Measurements from ENCODE around the gene MAP2K2. TPM values are rescaled to one million over a fixed set of nuclear protein-coding genes. Genes with fewer than 3 reads are reported as not detected.
"Not testable (repeated sequence)": the region's sequence is repeated elsewhere in the genome, so short reads cannot be mapped to it uniquely, and the experiment has no call there.

Gene MAP2K2
- total and polyA plus RNA-seq, 4 donors, result 63.6 to 181 (median 133) TPM

- Histone ChIP-seq H3K9ac (ENCODE audit: insufficient read depth in 1 of 2, low read length in 2 of 2) (no peak overlapping the region), H3K9me3 (ENCODE audit: control insufficient read depth in 4 of 4, insufficient read depth in 3 of 4, low read length in 3 of 4) (peaks cover 0 to 2% (median 0%) of the 10 kb centered on the region in 4 donors), H3K27me3 (ENCODE audit: control insufficient read depth in 3 of 3, insufficient read depth in 3 of 3, low read length in 2 of 3) (peaks cover 0 to 5% (median 0%) of the 10 kb centered on the region in 3 donors), H3K27ac (ENCODE audit: low read depth in 1 of 2, low read length in 1 of 2) (no peak overlapping the region), H3K4me1 (ENCODE audit: control insufficient read depth in 5 of 5, insufficient read depth in 5 of 5, low read length in 5 of 5) (no peaks in the 10 kb centered on the region), H3K4me3 (no peak overlapping the region), H3K36me3 (ENCODE audit: control insufficient read depth in 4 of 4, insufficient read depth in 4 of 4, low read length in 4 of 4) (no peaks in the 10 kb centered on the region)
- ATAC-seq (ENCODE audit: insufficient read depth, low FRiP score), result peak; percentile 78
- 31 to 35% methylated on average over 14 of the region's 14 CpGs for WGBS, 2 donors
- DNase-seq, result peak; percentile 29 to 66 (median 45)
- TF ChIP-seq CTCF (IDR thresholded peaks at IDR 0.05; ENCODE audit: control extremely low read depth, extremely low read depth), result peak; percentile 61
These were observed 15.8 kb upstream of the MAP2K2 start for GRCh38 chr19:4139614-4140236.

GRCh38 chr19:4138445-4138844 is 14.5 kb upstream of the MAP2K2 start:
- DNase-seq (no peak), ATAC-seq (ENCODE audit: insufficient read depth, low FRiP score) (no peak)
- WGBS, 2 donors, result 84 to 95% methylated on average over 5 of the region's 5 CpGs
- Histone ChIP-seq H3K27me3 (ENCODE audit: control insufficient read depth in 3 of 3, insufficient read depth in 3 of 3, low read length in 2 of 3) (no peaks in the 10 kb centered on the region), H3K27ac (ENCODE audit: low read depth in 1 of 2, low read length in 1 of 2) (no peak overlapping the region), H3K9me3 (ENCODE audit: control insufficient read depth in 4 of 4, insufficient read depth in 3 of 4, low read length in 3 of 4) (peaks cover 0 to 2% (median 0%) of the 10 kb centered on the region in 4 donors), H3K9ac (ENCODE audit: insufficient read depth in 1 of 2, low read length in 2 of 2) (no peak overlapping the region), H3K4me3 (no peak overlapping the region), H3K36me3 (ENCODE audit: control insufficient read depth in 4 of 4, insufficient read depth in 4 of 4, low read length in 4 of 4) (no peaks in the 10 kb centered on the region), H3K4me1 (ENCODE audit: control insufficient read depth in 5 of 5, insufficient read depth in 5 of 5, low read length in 5 of 5) (no peaks in the 10 kb centered on the region)
- no peak for TF ChIP-seq CTCF (IDR thresholded peaks at IDR 0.05; ENCODE audit: control extremely low read depth, extremely low read depth)

- WGBS, 2 donors, result 83 to 87% methylated on average over 8 of the region's 8 CpGs
- H3K36me3 ChIP-seq (ENCODE audit: control insufficient read depth in 4 of 4, insufficient read depth in 4 of 4, low read length in 4 of 4), result no peaks in the 10 kb centered on the region
- H3K27ac ChIP-seq (ENCODE audit: low read depth in 1 of 2, low read length in 1 of 2), result no peak overlapping the region
- H3K9me3 ChIP-seq (ENCODE audit: control insufficient read depth in 4 of 4, insufficient read depth in 3 of 4, low read length in 3 of 4), result peaks cover 0 to 2% (median 0%) of the 10 kb centered on the region in 4 donors
- H3K9ac ChIP-seq (ENCODE audit: insufficient read depth in 1 of 2, low read length in 2 of 2), result no peak overlapping the region
- H3K4me3 ChIP-seq, result no peak overlapping the region
- H3K27me3 ChIP-seq (ENCODE audit: control insufficient read depth in 3 of 3, insufficient read depth in 3 of 3, low read length in 2 of 3), result no peaks in the 10 kb centered on the region
- ATAC-seq (ENCODE audit: insufficient read depth, low FRiP score), result no peak
- no peaks in the 10 kb centered on the region for H3K4me1 ChIP-seq (ENCODE audit: control insufficient read depth in 5 of 5, insufficient read depth in 5 of 5, low read length in 5 of 5)
- DNase-seq, result no peak
- TF ChIP-seq CTCF (IDR thresholded peaks at IDR 0.05; ENCODE audit: control extremely low read depth, extremely low read depth), result no peak
These were observed 12.8 kb upstream of the MAP2K2 start for GRCh38 chr19:4136680-4137088.

- not testable (repeated sequence) for ATAC-seq (ENCODE audit: insufficient read depth, low FRiP score)
- WGBS, 2 donors, result 93 to 94% methylated on average over 9 of the region's 9 CpGs
These were observed 11.5 kb upstream of the MAP2K2 start for GRCh38 chr19:4135386-4135785.

More at GRCh38 chr19:4135386-4135785, 11.5 kb upstream of the MAP2K2 start:
- H3K27me3 ChIP-seq (ENCODE audit: control insufficient read depth in 3 of 3, insufficient read depth in 3 of 3, low read length in 2 of 3); DNase-seq; H3K4me3 ChIP-seq; H3K36me3 ChIP-seq (ENCODE audit: control insufficient read depth in 4 of 4, insufficient read depth in 4 of 4, low read length in 4 of 4); H3K9me3 ChIP-seq (ENCODE audit: control insufficient read depth in 4 of 4, insufficient read depth in 3 of 4, low read length in 3 of 4); H3K27ac ChIP-seq (ENCODE audit: low read depth in 1 of 2, low read length in 1 of 2); H3K9ac ChIP-seq (ENCODE audit: insufficient read depth in 1 of 2, low read length in 2 of 2); H3K4me1 ChIP-seq (ENCODE audit: control insufficient read depth in 5 of 5, insufficient read depth in 5 of 5, low read length in 5 of 5): not testable (repeated sequence)
